Karpas-422 (cell line): Measurements from ENCODE around the gene ZNF367. TPM values are rescaled to one million over a fixed set of nuclear protein-coding genes. Genes with fewer than 3 reads are reported as not detected.
"Not testable (repeated sequence)": the region's sequence is repeated elsewhere in the genome, so short reads cannot be mapped to it uniquely, and the experiment has no call there.

ENCODE experiments used
- DNase-seq: peaks from one replicate; pipeline ENCODE4 v3.0.0-alpha.2; 2015
- H2AFZ ChIP-seq: fragments of 200-600 bp; sonication (generic); 2 replicates; pipeline ENCODE4 v1.6.1; 2014; ENCODE audit warnings: antibody characterized with exemption, low read length, mixed read lengths
- H3K27ac ChIP-seq: fragments of 200-600 bp; sonication (generic); 2 replicates; pipeline ENCODE4 v1.5.1; 2014; ENCODE audit warnings: mild to moderate bottlenecking, low read length, moderate library complexity
- H3K27me3 ChIP-seq: fragments of 200-600 bp; sonication (generic); 2 replicates; pipeline ENCODE4 v1.6.1; 2014; ENCODE audit warnings: low read length, mixed read lengths
- H3K36me3 ChIP-seq: fragments of 200-600 bp; sonication (generic); 2 replicates; pipeline ENCODE4 v1.6.1; 2014; ENCODE audit warnings: low read length, mixed read lengths; ENCODE audit not compliant: insufficient read depth
- H3K4me1 ChIP-seq: fragments of 200-600 bp; sonication (generic); 2 replicates; pipeline ENCODE4 v1.6.1; 2014; ENCODE audit warnings: mild to moderate bottlenecking, low read length, mixed read lengths
- H3K4me2 ChIP-seq: fragments of 200-600 bp; sonication (generic); 2 replicates; pipeline ENCODE4 v1.6.1; 2014; ENCODE audit warnings: low read length, low read depth, mild to moderate bottlenecking; ENCODE audit not compliant: poor library complexity, severe bottlenecking
- H3K4me3 ChIP-seq: fragments of 200-600 bp; sonication (generic); 2 replicates; pipeline ENCODE4 v1.5.1; 2014; ENCODE audit warnings: mild to moderate bottlenecking, antibody characterized with exemption, low read length, mixed read lengths
- H3K79me2 ChIP-seq: fragments of 200-600 bp; sonication (generic); 2 replicates; pipeline ENCODE4 v1.6.1; 2014; ENCODE audit warnings: mild to moderate bottlenecking, low read length, mixed read lengths
- H3K9ac ChIP-seq: fragments of 200-600 bp; sonication (generic); 2 replicates; pipeline ENCODE4 v1.6.0; 2014; ENCODE audit warnings: low read length
- H3K9me2 ChIP-seq: fragments of 200-600 bp; sonication (generic), shearing (Covaris generic); replicated peaks from 2 replicates; pipeline ENCODE4 v1.6.0; 2014; ENCODE audit warnings: mild to moderate bottlenecking, low read length, moderate library complexity; ENCODE audit not compliant: insufficient read depth
- H3K9me3 ChIP-seq: fragments of 300-700, 200-600 bp; sonication (generic); 2 replicates; pipeline ENCODE4 v1.6.1; 2014; ENCODE audit warnings: low read length, mixed read lengths
- H4K20me1 ChIP-seq: fragments of 200-600 bp; sonication (generic); 2 replicates; pipeline ENCODE4 v1.6.1; 2014; ENCODE audit warnings: mild to moderate bottlenecking, antibody characterized with exemption, low read length, low read depth; ENCODE audit not compliant: insufficient read depth
- total RNA-seq: library from RNA; depleted of rRNA; stranded (reverse); fragments of >200 nt; shearing (Covaris generic); gene quantifications from 2 replicates; pipeline ENCODE4 v1.2.3, GENCODE V29; 2014; ENCODE audit warnings: low replicate concordance

Gene ZNF367
- total RNA-seq, 1 experiment from 2014 or later, result 6.8 TPM

DNA sequence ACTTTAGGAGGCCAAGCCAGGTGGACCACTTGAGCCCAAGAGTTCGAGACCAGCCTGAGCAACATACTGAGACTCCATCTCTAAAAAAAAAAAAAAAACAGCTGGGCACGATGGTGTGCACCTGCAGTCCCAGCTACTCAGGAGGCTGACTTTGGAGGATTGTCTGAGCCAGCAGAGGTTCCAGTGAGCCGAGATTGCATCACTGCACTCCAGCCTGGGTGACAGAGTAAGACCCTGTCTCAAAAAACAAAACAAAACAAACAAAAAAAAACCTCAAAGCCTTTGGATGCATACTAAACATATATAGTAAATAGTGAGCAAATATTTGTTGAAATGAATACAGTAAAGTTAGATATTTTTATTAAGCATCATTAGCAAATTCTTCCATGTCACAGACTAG lies 40.0 kb downstream of the ZNF367 start:
- Histone ChIP-seq H3K27me3 (no peaks in the 10 kb centered on the region), H3K9me2 (no peaks in the 10 kb centered on the region), H3K4me1 (no peaks in the 10 kb centered on the region), H3K27ac (no peak overlapping the region), H3K79me2 (no peaks in the 10 kb centered on the region), H4K20me1 (no peaks in the 10 kb centered on the region), H3K9ac (no peak overlapping the region), H3K9me3 (no peaks in the 10 kb centered on the region), H3K36me3 (peaks cover 3% of the 10 kb centered on the region; the same call in 1 of the 2 replicates), H3K4me2 (no peak overlapping the region), H2AFZ (no peak overlapping the region), H3K4me3 (no peak overlapping the region)
- DNase-seq, result no peak

DNA sequence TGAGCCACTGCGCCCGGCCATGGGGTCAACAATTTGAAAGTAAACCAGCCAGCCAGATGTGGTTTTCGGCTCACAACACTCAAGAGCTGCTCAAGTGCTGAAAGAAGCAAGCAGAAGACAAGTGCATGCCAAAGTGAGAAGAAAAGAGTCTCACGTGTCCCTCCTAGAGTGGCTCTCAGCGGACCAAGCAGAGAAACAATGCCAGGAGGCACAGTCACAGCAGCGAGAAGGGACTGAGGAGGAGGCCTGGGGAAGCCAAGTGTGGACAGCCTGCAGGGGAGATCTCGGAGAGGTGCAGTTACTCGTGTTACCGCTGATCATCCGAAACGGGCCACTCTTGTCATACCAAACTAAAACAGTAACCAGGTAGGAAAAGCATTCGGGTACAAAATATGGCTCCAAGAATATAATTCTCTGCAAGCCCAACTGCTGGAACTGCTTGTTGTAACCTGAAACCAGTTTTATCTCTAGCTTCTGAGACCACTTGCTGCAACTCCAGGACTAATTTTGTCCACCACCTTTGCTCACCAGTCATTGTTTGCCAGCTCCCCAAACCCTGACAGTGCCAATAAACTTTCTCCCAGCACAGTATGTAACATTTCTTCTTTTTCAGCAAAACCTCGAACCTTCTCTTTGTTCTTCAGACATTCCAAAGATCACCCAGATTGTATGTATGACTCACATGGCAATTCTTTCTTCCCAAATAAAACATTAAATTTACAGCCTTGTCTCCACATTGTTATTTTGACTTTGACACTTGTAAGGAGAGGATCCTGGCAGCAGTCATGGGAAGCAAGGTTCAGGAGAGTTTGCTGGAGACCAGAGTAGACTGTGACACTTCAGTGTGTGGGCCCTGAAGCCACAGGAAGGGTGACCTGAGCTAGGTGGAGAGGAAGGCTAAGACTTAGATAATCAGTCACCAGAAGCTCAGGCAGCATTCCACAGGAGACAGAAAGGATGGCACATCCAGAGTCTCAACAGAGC lies 41.0 kb downstream of the ZNF367 start:
- Histone ChIP-seq H2AFZ (no peak overlapping the region), H3K79me2 (no peaks in the 10 kb centered on the region), H3K4me1 (no peaks in the 10 kb centered on the region), H3K9me3 (no peaks in the 10 kb centered on the region), H3K9me2 (no peaks in the 10 kb centered on the region), H3K4me3 (no peak overlapping the region), H4K20me1 (no peaks in the 10 kb centered on the region), H3K27me3 (no peaks in the 10 kb centered on the region), H3K4me2 (no peak overlapping the region), H3K9ac (no peak overlapping the region), H3K27ac (no peak overlapping the region), H3K36me3 (0 out of 2 replicates have a peak, but pooled peaks cover 3% of the 10 kb centered on the region)
- DNase-seq, result no peak

DNA sequence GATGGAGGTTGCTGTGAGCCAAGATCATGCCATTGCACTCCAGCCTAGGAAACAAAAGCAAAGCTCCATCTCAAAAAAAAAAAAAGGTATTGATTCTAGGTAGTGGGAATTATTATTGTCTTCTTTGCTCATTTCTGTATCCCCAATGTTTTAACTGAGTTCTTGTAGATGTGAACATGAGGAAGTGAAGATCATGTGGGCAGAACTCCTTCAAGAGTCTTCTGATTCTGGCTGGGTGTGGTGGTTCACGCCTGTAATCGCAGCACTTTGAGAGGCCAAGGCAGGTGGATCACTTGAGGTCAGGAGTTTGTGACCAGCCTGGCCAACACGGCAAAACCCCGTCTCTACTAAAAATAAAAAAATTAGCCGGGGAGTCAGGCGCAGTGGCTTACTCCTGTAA lies 42.7 kb downstream of the ZNF367 start:
- not testable (repeated sequence) for H3K4me1 ChIP-seq, DNase-seq, H3K9me2 ChIP-seq, H3K79me2 ChIP-seq, H2AFZ ChIP-seq, H3K27me3 ChIP-seq, H3K9me3 ChIP-seq, H3K4me2 ChIP-seq, H3K4me3 ChIP-seq, H3K27ac ChIP-seq, H3K36me3 ChIP-seq, H3K9ac ChIP-seq, H4K20me1 ChIP-seq

DNA sequence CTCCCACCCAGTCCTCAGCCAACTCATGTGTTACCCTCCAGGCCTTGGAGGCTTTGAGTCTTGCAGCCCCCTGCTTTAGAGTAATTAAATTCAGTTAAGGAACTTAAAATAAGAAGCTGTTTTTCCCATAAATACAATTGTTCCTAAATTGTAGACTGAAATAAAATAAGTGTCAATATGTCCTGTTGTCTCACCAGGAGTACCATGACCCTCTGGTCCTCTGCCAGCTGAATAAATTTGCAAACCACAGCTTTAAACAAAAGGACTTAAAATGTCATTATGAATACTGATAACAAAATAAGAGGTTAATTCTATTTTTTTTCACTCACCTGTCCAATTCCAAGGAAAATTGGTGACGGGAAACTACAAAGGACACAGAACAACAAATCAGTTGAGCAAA lies 50.2 kb downstream of the ZNF367 start:
- no peak for DNase-seq
- Histone ChIP-seq H3K9me2 (no peaks in the 10 kb centered on the region), H3K9me3 (no peaks in the 10 kb centered on the region), H3K79me2 (no peaks in the 10 kb centered on the region), H3K27me3 (no peaks in the 10 kb centered on the region), H3K4me1 (no peaks in the 10 kb centered on the region), H3K4me2 (no peak overlapping the region), H3K9ac (no peak overlapping the region), H4K20me1 (no peaks in the 10 kb centered on the region), H3K4me3 (no peak overlapping the region), H2AFZ (no peak overlapping the region), H3K36me3 (peaks cover 8% of the 10 kb centered on the region), H3K27ac (no peak overlapping the region)

DNA sequence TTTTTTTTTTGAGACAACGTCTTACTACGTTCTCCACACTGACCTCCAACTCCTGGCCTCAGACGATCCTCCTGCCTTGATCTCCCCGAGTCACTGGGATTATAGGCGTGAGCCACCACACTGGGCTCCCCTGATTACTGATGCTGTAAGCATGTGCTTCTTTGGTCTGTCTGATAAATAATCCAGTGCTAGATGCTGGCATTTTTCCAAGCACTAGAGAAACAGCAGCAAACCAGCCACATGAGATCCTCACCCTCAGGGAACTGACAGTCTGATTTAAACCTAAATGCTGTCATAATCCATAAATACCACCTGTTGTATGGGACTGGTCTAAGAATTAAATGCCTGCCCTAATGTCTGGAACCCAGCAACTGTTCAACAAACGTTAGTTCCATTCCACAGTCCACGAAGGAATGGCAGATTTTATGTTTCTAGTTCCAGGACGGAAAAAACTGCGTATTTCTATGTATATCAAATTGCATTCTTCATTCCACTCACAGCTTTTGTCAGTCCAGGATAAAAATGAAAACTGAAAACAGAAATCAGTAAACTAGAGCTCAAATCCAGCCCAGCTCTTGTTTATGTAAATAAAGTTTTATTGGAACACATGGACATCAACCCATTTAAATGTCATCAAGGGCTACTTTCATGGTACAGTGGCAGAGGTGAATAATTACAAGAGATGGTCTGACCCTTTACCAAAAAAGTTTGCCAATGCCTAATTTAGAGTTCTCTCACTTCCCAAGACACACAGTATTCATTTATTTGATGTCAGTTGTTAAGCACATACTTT lies 54.8 kb downstream of the ZNF367 start:
- no peak overlapping the region for H3K9ac ChIP-seq
- no peak for DNase-seq
- H3K27ac ChIP-seq, result no peak overlapping the region
- no peak overlapping the region for H3K4me2 ChIP-seq
- no peaks in the 10 kb centered on the region for H3K79me2 ChIP-seq
- no peaks in the 10 kb centered on the region for H3K9me2 ChIP-seq
- H3K9me3 ChIP-seq, result no peaks in the 10 kb centered on the region
- no peaks in the 10 kb centered on the region for H3K27me3 ChIP-seq
- H3K4me3 ChIP-seq, result no peak overlapping the region
- H2AFZ ChIP-seq, result no peak overlapping the region
- H3K36me3 ChIP-seq, result peaks cover 8% of the 10 kb centered on the region
- no peaks in the 10 kb centered on the region for H3K4me1 ChIP-seq
- H4K20me1 ChIP-seq, result no peaks in the 10 kb centered on the region

DNA sequence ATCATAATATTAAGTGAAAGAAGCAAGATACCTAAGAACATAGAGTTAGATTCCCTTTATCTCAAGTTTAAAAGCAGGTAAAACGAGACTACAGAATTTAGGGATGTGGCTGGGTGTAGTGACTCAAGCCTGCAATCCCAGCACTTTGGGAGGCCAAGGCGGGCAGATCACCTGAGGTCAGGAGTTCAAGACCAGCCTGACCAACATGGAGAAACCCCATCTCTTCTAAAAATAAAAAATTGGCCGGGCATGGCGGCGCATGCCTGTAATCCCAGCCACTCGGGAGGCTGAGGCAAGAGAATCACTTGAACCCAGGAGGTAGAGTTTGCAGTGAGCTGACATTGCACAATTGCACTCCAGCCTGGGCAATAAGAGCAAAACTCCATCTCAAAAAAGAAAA lies 56.1 kb downstream of the ZNF367 start:
- not testable (repeated sequence) for H3K4me3 ChIP-seq, H3K9ac ChIP-seq, H3K9me3 ChIP-seq, H2AFZ ChIP-seq, H3K4me1 ChIP-seq, H3K27ac ChIP-seq, H3K79me2 ChIP-seq, H3K27me3 ChIP-seq, H4K20me1 ChIP-seq, DNase-seq, H3K9me2 ChIP-seq, H3K36me3 ChIP-seq, H3K4me2 ChIP-seq

DNA sequence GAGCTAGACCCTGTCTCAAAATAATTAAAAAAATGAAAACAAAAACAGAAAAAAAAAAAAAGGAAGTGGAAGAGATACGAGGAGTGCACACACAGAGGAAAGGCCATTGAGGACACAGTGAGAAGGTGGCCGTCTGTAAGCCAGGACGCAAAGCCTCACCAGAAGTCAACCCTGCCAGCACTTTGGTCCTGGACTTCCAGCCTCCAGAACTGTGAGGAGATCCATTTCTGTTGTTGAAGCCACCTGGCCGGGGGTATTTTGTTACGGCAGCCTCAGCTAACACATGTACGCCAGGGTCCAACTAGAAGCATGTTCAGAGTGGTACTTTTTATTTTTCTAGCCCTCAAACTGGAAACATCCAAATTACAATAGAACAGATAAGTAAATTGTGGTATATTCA lies 56.5 kb downstream of the ZNF367 start:
- no peak for DNase-seq
- Histone ChIP-seq H3K79me2 (no peaks in the 10 kb centered on the region), H3K4me1 (no peaks in the 10 kb centered on the region), H3K9ac (no peak overlapping the region), H3K27ac (no peak overlapping the region), H3K4me2 (no peak overlapping the region), H2AFZ (no peak overlapping the region), H3K9me2 (no peaks in the 10 kb centered on the region), H3K36me3 (peaks cover 8% of the 10 kb centered on the region), H3K27me3 (no peaks in the 10 kb centered on the region), H3K9me3 (no peaks in the 10 kb centered on the region), H4K20me1 (no peaks in the 10 kb centered on the region), H3K4me3 (no peak overlapping the region)

DNA sequence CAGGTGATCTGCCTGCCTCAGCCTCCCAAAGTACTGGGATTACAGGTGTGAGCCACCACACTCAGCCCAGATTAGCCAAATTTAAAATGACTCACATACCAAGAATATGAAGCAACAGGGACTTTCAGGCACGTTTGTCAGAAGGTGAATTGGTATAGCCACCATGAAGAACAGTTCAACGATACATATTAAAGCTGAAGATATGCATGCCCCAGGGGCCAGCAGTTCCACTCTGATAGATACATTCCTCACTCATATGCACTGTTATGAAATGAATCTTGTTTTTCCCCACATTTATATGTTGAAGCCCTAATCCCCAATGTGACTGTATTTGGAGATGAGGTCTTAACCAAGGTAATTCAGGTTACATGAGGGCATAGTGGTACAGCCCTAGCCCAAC lies 57.2 kb downstream of the ZNF367 start:
- Histone ChIP-seq H3K4me1 (no peaks in the 10 kb centered on the region), H3K9me2 (no peaks in the 10 kb centered on the region), H3K4me2 (no peak overlapping the region), H3K9me3 (no peaks in the 10 kb centered on the region), H3K27ac (no peak overlapping the region), H3K27me3 (no peaks in the 10 kb centered on the region), H3K36me3 (peaks cover 8% of the 10 kb centered on the region), H4K20me1 (no peaks in the 10 kb centered on the region), H3K79me2 (no peaks in the 10 kb centered on the region), H3K9ac (no peak overlapping the region), H2AFZ (no peak overlapping the region), H3K4me3 (no peak overlapping the region)
- DNase-seq, result no peak
